Pancreas (tissue), 10 donors: ENCODE results near the gene NDUFA5. TPM values are rescaled to one million over a fixed set of nuclear protein-coding genes. Genes with fewer than 3 reads are reported as not detected.

Source experiments
- ATAC-seq, 4 donors: fragments of 200-7000 bp; cut with Tn5 transposase; one replicate each; pipeline versions ENCODE4 v1.8.0 to v1.9.1; 2020; ENCODE audit warnings: mild to moderate bottlenecking in 4 of 4, moderate library complexity in 4 of 4
- DNase-seq, 6 donors: peaks; one replicate each; pipeline ENCODE4 v3.0.0-alpha.2; 2020
- FAIRE-seq: peaks from 2 replicates; lab custom pipeline; 2012; peaks lifted over from hg19 to GRCh38; lab: Jason Lieb, UNC
- H3K27ac ChIP-seq, 4 donors: fragments of 200-600 bp; sonication (generic); 1 replicate in 3 of 4; 2 replicates in 1 of 4; pipeline versions ENCODE4 v1.5.0 to v1.8.0; 2020
- H3K27me3 ChIP-seq, 4 donors: fragments of 200-600 bp; one replicate each; pipeline ENCODE4 v1.8.0; 2021
- H3K36me3 ChIP-seq, 3 donors: fragments of 200-600 bp; sonication (generic) in 1 of 3; one replicate each; pipeline versions ENCODE4 v1.5.0 to v1.8.0; 2020 to 2021
- H3K4me1 ChIP-seq, 3 donors: fragments of 200-600 bp; one replicate each; pipeline ENCODE4 v1.8.0; 2021
- H3K4me3 ChIP-seq, 4 donors: fragments of 200-600 bp; sonication (generic) in 2 of 4; one replicate each; pipeline versions ENCODE4 v1.5.0 to v1.8.0; 2020 to 2021
- H3K9me3 ChIP-seq, 4 donors: fragments of 200-600 bp; one replicate each; pipeline ENCODE4 v1.8.0; 2021
- WGBS, 2 donors: extraction: QIAGEN DNeasy Blood & Tissue Kit; methylation state at CpG; one replicate each; pipeline ENCODE4 v1.1.7; 2013; 5-methylcytosine and 5-hydroxymethylcytosine counted together
- intact Hi-C, 3 donors: fragments of 100-400 bp; cut with DNase I; formaldehyde crosslinking; loops; one replicate each; pipeline versions ENCODE4 v1.11.1 to v1.14.2; 2022
- polyA plus RNA-seq, 2 donors: library from polyadenylated mRNA; stranded (reverse); fragments of 200-250 nt; gene quantifications; one replicate each; pipeline ENCODE4 v1.2.3, GENCODE V29; 2013
- total RNA-seq, 6 donors: library from RNA; stranded (reverse); fragmentation: NEBNext Ultra II Directional in 4 of 6; extraction: Animal tissue kit (Norgen Biotek cat#: 25700) in 4 of 6; gene quantifications; one replicate each; pipeline versions ENCODE4 v1.2.1 to v1.2.4, GENCODE V29; 2021 to 2023
- TF ChIP-seq, protein P1 (sequence below), 4 donors: fragments of 200-600 bp; sonication (generic) in 3 of 4; IDR thresholded peaks; one replicate each; pipeline versions ENCODE4 v1.5.0 to v1.8.0; 2021; ENCODE audit warnings: antibody characterized with exemption in 4 of 4
- donor health status: healthy with polysubstance abuse.
- donor health status: DM: no; HTN: no; CAD: no; lungs with moderate emphysema.
- donor health status: DM: no; HTN: no; CAD: no.
- donor health status: control.
- donor health status: control.
- donor health status: Bipolar disorder and iron deficiency.
- donor health status: DM: yes; HTN: yes; CAD: no.
- donor health status: DM: no; HTN: no; CAD: no.
- donor health status: DM: no; HTN: no; CAD: no.
- donor health status: DM: yes; HTN: yes; CAD: no.

The NDUFA5 gene
- total and polyA plus RNA-seq, 8 donors = 19.4 to 83.5 (median 37.3) TPM

- Histone ChIP-seq H3K36me3 (no peaks in the 10 kb centered on the region), H3K9me3 (no peaks in the 10 kb centered on the region), H3K27me3 (no peaks in the 10 kb centered on the region), H3K4me3 (no peak overlapping the region), H3K4me1 (no peaks in the 10 kb centered on the region), H3K27ac (no peak overlapping the region)
- TF ChIP-seq, protein P1, sequence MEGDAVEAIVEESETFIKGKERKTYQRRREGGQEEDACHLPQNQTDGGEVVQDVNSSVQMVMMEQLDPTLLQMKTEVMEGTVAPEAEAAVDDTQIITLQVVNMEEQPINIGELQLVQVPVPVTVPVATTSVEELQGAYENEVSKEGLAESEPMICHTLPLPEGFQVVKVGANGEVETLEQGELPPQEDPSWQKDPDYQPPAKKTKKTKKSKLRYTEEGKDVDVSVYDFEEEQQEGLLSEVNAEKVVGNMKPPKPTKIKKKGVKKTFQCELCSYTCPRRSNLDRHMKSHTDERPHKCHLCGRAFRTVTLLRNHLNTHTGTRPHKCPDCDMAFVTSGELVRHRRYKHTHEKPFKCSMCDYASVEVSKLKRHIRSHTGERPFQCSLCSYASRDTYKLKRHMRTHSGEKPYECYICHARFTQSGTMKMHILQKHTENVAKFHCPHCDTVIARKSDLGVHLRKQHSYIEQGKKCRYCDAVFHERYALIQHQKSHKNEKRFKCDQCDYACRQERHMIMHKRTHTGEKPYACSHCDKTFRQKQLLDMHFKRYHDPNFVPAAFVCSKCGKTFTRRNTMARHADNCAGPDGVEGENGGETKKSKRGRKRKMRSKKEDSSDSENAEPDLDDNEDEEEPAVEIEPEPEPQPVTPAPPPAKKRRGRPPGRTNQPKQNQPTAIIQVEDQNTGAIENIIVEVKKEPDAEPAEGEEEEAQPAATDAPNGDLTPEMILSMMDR (IDR thresholded peaks at IDR 0.05) = no peak
- 75 to 91% methylated on average over 4 of the region's 4 CpGs for WGBS, 2 donors
- ATAC-seq (no peak), DNase-seq (no peak), FAIRE-seq (no peak)
- intact Hi-C loops = no loop called here
Measured at GRCh38 chr7:123583821-123584220, 26.2 kb upstream of the NDUFA5 start.

DNA sequence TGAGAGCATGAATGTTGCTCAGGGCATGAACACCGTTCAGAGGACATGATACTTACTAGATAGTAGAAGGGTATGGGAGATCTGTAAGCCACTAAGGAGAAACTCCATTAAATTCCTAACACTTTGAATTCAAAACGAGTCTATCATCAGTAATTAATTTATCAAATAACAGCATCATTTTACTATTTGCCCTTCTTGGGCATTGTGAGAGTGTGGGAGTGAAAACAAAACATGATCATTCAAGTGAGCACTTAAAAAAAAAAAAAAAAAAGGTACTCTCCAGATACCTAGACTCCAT, 23.5 kb upstream of the NDUFA5 start:
- H3K27me3 ChIP-seq = no peaks in the 10 kb centered on the region
- intact Hi-C loops = no loop called here
- ATAC-seq (peak in 1 of 4 donors; percentile 18), FAIRE-seq (no peak), DNase-seq (no peak)
- H3K27ac ChIP-seq = no peak overlapping the region
- no peaks in the 10 kb centered on the region for H3K36me3 ChIP-seq
- H3K4me1 ChIP-seq = no peaks in the 10 kb centered on the region
- 9 to 16% methylated on average over 2 of the region's 2 CpGs for WGBS, 2 donors
- H3K9me3 ChIP-seq = no peaks in the 10 kb centered on the region
- TF ChIP-seq, protein P1 (IDR thresholded peaks at IDR 0.05) = peak in 1 of 4 donors; percentile 2
- no peak overlapping the region for H3K4me3 ChIP-seq

DNA sequence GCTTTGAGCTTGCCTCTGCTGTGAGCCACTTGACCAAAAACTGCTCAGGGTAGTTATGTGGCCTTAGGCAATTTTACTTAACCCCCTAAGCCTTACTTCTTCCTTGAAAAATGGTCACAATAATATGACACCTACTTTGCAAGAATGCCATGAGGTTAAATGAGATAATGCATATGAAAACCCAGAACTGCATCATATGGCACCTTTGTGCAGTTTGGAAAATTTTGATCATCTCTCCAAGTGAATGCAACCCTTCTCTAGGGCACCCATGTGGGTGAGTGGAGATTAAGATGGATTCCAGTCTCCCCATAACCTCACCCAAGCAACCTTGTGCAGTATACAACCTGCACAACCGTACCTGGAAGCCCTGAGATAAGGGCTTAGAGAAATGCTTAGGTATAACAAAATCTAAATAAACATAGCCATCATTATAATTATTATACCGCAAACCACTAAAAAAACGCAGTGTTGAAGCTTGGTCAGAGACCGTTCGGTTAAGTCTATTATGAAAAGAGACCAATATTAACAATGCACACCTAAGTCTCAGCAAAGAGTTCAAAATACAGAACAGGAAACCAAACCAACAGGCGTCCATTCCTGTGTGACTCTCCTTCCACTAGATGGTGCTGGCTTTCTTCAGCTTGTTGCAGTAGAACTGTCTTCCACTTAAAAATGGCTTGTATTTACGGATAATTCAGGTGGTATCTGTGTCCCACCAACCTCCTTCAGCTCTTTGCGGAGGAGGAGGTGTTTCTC, 23.0 kb upstream of the NDUFA5 start:
- WGBS, 2 donors = 16 to 23% methylated on average over 8 of the region's 8 CpGs
- FAIRE-seq = no peak
- TF ChIP-seq, protein P1 (IDR thresholded peaks at IDR 0.05) = peak in 3 of 4 donors; percentile 34 to 36 (median 35)
- intact Hi-C loops = no loop called here
- no peak overlapping the region for H3K27ac ChIP-seq
- peak in 3 of 4 donors; percentile 75 to 85 (median 76) for ATAC-seq
- H3K36me3 ChIP-seq = no peaks in the 10 kb centered on the region
- no peaks in the 10 kb centered on the region for H3K27me3 ChIP-seq
- no peak overlapping the region for H3K4me3 ChIP-seq
- H3K4me1 ChIP-seq = no peaks in the 10 kb centered on the region
- peak in 1 of 6 donors; percentile 25 for DNase-seq
- no peaks in the 10 kb centered on the region for H3K9me3 ChIP-seq

GRCh38 chr7:123579416-123579815, 21.8 kb upstream of the NDUFA5 start:
- no peak for ATAC-seq

More at GRCh38 chr7:123579416-123579815, 21.8 kb upstream of the NDUFA5 start:
- no peak overlapping the region for H3K27ac ChIP-seq
- TF ChIP-seq, protein P1 (IDR thresholded peaks at IDR 0.05) = no peak
- no peaks in the 10 kb centered on the region for H3K4me1 ChIP-seq
- no peaks in the 10 kb centered on the region for H3K27me3 ChIP-seq
- FAIRE-seq (no peak), DNase-seq (no peak)
- intact Hi-C loops = no loop called here
- H3K36me3 ChIP-seq = no peaks in the 10 kb centered on the region
- no peak overlapping the region for H3K4me3 ChIP-seq
- H3K9me3 ChIP-seq = no peaks in the 10 kb centered on the region
